Ovary (tissue), 3 donors: Measurements from ENCODE around the gene MAPKAPK2.

Experiments
- EP300 ChIP-seq: sonication (generic); formaldehyde crosslinking; IDR thresholded peaks from one replicate; pipeline ENCODE4 v1.6.1; 2017; ENCODE audit warnings: antibody characterized with exemption
- POLR2A ChIP-seq: fragments of 450-650 bp; IDR thresholded peaks from one replicate; pipeline ENCODE4 v1.6.1; 2017; ENCODE audit warnings: antibody characterized with exemption, mild to moderate bottlenecking, moderate library complexity
- TF ChIP-seq, protein P1 (sequence below), 3 donors: fragments of 450-650 bp in 2 of 3; fragments of 200-600 bp in 1 of 3; IDR thresholded peaks; one replicate each; pipeline versions ENCODE4 v1.5.1 to v1.8.0; 2016 to 2022; ENCODE audit warnings: antibody characterized with exemption in 3 of 3, mild to moderate bottlenecking in 1 of 3
- donor health status: DM: no; HTN: no; CAD: no.

DNA sequence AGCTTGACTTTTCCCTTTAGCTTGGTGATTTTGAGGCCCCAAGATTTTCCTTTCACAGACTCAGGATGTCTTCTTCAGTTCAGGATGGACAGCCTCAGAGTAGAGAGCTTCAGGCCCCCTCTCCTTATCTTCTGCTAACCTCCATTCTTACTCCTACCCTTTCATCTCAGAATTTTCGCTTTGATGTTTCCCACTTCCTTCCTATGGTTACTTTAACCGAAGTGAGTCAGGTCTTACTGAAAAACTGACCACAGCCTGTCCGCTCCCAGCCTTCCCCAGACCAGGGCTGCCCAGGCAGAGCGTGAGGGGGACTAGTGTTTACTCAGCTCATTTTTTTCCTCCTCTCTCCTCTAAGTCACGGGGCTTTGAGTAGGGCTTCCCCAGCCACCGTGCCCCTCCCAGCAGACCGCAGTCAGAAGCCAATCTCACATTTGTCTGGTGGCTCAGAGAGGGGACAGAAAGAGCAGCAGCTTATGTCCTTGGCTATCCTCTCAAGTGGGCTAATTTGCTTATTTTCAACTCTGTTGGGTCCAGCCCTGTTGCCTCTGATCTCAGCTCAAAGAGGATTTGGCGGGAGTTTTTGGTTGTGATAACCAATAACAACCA, 81.6 kb downstream of the MAPKAPK2 start:
- TF ChIP-seq, protein P1, sequence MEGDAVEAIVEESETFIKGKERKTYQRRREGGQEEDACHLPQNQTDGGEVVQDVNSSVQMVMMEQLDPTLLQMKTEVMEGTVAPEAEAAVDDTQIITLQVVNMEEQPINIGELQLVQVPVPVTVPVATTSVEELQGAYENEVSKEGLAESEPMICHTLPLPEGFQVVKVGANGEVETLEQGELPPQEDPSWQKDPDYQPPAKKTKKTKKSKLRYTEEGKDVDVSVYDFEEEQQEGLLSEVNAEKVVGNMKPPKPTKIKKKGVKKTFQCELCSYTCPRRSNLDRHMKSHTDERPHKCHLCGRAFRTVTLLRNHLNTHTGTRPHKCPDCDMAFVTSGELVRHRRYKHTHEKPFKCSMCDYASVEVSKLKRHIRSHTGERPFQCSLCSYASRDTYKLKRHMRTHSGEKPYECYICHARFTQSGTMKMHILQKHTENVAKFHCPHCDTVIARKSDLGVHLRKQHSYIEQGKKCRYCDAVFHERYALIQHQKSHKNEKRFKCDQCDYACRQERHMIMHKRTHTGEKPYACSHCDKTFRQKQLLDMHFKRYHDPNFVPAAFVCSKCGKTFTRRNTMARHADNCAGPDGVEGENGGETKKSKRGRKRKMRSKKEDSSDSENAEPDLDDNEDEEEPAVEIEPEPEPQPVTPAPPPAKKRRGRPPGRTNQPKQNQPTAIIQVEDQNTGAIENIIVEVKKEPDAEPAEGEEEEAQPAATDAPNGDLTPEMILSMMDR (IDR thresholded peaks at IDR 0.05), result no peak
- TF ChIP-seq EP300 (no peak), POLR2A (no peak)
